Neural progenitor cell (in vitro differentiated cells): ENCODE measurements around the gene HOXC13. TPM values are rescaled to one million over a fixed set of nuclear protein-coding genes. Genes with fewer than 3 reads are reported as not detected.

ENCODE experiments used
- DNase-seq: peaks from one replicate; pipeline ENCODE4 v3.0.0-alpha.2; 2016; ENCODE audit warnings: low spot score
- H2AFZ ChIP-seq: fragments of 200-600 bp; sonication (generic); replicated peaks from 2 replicates; pipeline ENCODE4 v1.6.1; 2016; ENCODE audit warnings: antibody characterized with exemption
- H3F3A ChIP-seq: fragments of 200-600 bp; sonication (generic); 2 replicates; pipeline ENCODE4 v1.6.1; 2016; ENCODE audit warnings: antibody characterized with exemption, low read depth
- H3K27ac ChIP-seq: fragments of 200-600 bp; sonication (generic); 2 replicates; pipeline ENCODE4 v1.5.1; 2016; ENCODE audit warnings: mild to moderate bottlenecking
- H3K27me3 ChIP-seq: fragments of 200-600 bp; sonication (generic); 2 replicates; pipeline ENCODE4 v1.6.1; 2016; ENCODE audit warnings: mild to moderate bottlenecking, moderate library complexity
- H3K36me3 ChIP-seq: fragments of 200-600 bp; sonication (generic); 2 replicates; pipeline ENCODE4 v1.5.1; 2016
- H3K4me1 ChIP-seq: fragments of 200-600 bp; sonication (generic); 2 replicates; pipeline ENCODE4 v1.6.1; 2016; ENCODE audit warnings: mixed run types
- H3K4me2 ChIP-seq: fragments of 200-600 bp; sonication (generic); 2 replicates; pipeline ENCODE4 v1.6.1; 2016
- H3K4me3 ChIP-seq: fragments of 200-600 bp; sonication (generic); 2 replicates; pipeline ENCODE4 v1.5.1; 2016
- H3K79me2 ChIP-seq: fragments of 200-600 bp; sonication (generic); 2 replicates; pipeline ENCODE4 v1.6.1; 2016; ENCODE audit warnings: low read depth
- H3K9ac ChIP-seq: fragments of 200-600 bp; sonication (generic); 2 replicates; pipeline ENCODE4 v1.6.1; 2016
- H3K9me3 ChIP-seq: fragments of 200-600 bp; sonication (generic); 2 replicates; pipeline ENCODE4 v1.5.1; 2016; ENCODE audit warnings: low read depth
- H4K20me1 ChIP-seq: fragments of 200-600 bp; sonication (generic); 2 replicates; pipeline ENCODE4 v1.6.1; 2016; ENCODE audit warnings: low read depth
- H3K27ac Mint-ChIP-seq: 3 replicates; pipeline ENCODE4 v1.8.0; 2021; ENCODE audit warnings: mixed read lengths
- H3K27me3 Mint-ChIP-seq: 2 replicates; pipeline ENCODE4 v1.8.0; 2022; ENCODE audit warnings: low read depth, mild to moderate bottlenecking, inconsistent platforms, moderate library complexity, mixed read lengths; ENCODE audit not compliant: insufficient read depth
- H3K36me3 Mint-ChIP-seq: 3 replicates; pipeline ENCODE4 v1.8.0; 2021; ENCODE audit warnings: mixed read lengths
- H3K4me1 Mint-ChIP-seq: 3 replicates; pipeline ENCODE4 v1.8.0; 2021; ENCODE audit warnings: mixed read lengths
- H3K4me3 Mint-ChIP-seq: 3 replicates; pipeline ENCODE4 v1.8.0; 2021; ENCODE audit warnings: mild to moderate bottlenecking, moderate library complexity, mixed read lengths
- H3K9me3 Mint-ChIP-seq: 3 replicates; pipeline ENCODE4 v1.8.0; 2020; ENCODE audit warnings: mixed read lengths
- EZH2 ChIP-seq: fragments of 200-600 bp; sonication (generic); IDR thresholded peaks from 2 replicates; pipeline ENCODE4 v1.6.1; 2017; ENCODE audit warnings: antibody characterized with exemption, mild to moderate bottlenecking, moderate library complexity
- EZH2phosphoT487 ChIP-seq: fragments of 200-600 bp; sonication (generic); IDR thresholded peaks from 2 replicates; pipeline ENCODE4 v1.6.1; 2017; ENCODE audit warnings: antibody characterized with exemption
- total RNA-seq: library from RNA; depleted of rRNA; stranded (reverse); fragments of >200 nt; gene quantifications from 2 replicates; pipeline ENCODE4 v1.2.3, GENCODE V29; 2015; ENCODE audit warnings: low replicate concordance
- TF ChIP-seq, protein P1 (sequence below): fragments of 200-600 bp; sonication (generic); IDR thresholded peaks from 2 replicates; pipeline ENCODE4 v1.5.1; 2017; ENCODE audit warnings: antibody characterized with exemption, mild to moderate bottlenecking

Gene HOXC13
- total RNA-seq, 1 donor from 2014 or later: not detected

DNA sequence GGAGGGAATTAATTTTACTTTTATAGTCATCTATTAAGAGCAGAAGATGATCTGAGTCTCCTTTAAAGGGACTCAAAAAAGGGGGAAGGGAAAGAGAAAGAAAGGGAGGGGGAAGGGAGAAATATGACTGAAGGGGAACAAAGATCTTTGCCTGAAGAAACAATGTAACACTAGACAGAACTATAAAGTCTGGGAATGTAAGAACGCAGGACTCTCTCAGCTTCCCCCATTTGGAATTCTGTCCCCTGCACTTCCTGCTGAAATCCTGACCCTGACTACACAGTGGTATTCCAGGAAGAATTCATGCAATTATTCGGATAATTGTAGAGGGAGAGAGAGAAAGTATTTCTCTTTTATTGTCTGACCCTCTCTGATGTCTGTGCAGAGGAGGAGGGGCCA is 25.7 kb downstream of the HOXC13 start:
- Histone ChIP-seq H4K20me1 (peaks cover 75% of the 10 kb centered on the region), H3K9ac (no peak overlapping the region), H3K4me2 (no peak overlapping the region), H3K36me3 (no peaks in the 10 kb centered on the region), H3K4me1 (no peaks in the 10 kb centered on the region), H3F3A (no peaks in the 10 kb centered on the region), H3K27me3 (peaks cover 100% of the 10 kb centered on the region), H3K9me3 (no peaks in the 10 kb centered on the region), H3K27ac (no peak overlapping the region), H2AFZ (no peak overlapping the region), H3K4me3 (no peak overlapping the region), H3K79me2 (no peaks in the 10 kb centered on the region)
- DNase-seq: no peak
- TF ChIP-seq EZH2phosphoT487 (peak; percentile 19), EZH2 (peak; percentile 54)
- TF ChIP-seq, protein P1, sequence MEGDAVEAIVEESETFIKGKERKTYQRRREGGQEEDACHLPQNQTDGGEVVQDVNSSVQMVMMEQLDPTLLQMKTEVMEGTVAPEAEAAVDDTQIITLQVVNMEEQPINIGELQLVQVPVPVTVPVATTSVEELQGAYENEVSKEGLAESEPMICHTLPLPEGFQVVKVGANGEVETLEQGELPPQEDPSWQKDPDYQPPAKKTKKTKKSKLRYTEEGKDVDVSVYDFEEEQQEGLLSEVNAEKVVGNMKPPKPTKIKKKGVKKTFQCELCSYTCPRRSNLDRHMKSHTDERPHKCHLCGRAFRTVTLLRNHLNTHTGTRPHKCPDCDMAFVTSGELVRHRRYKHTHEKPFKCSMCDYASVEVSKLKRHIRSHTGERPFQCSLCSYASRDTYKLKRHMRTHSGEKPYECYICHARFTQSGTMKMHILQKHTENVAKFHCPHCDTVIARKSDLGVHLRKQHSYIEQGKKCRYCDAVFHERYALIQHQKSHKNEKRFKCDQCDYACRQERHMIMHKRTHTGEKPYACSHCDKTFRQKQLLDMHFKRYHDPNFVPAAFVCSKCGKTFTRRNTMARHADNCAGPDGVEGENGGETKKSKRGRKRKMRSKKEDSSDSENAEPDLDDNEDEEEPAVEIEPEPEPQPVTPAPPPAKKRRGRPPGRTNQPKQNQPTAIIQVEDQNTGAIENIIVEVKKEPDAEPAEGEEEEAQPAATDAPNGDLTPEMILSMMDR: no peak
- H3K27ac Mint-ChIP-seq: no peak overlapping the region
- H3K36me3 Mint-ChIP-seq: peaks cover 2% of the 10 kb centered on the region
- no peak overlapping the region for H3K4me3 Mint-ChIP-seq
- H3K9me3 Mint-ChIP-seq: peaks cover 13% of the 10 kb centered on the region
- H3K27me3 Mint-ChIP-seq: peaks cover 94% of the 10 kb centered on the region
- H3K4me1 Mint-ChIP-seq: no peaks in the 10 kb centered on the region

DNA sequence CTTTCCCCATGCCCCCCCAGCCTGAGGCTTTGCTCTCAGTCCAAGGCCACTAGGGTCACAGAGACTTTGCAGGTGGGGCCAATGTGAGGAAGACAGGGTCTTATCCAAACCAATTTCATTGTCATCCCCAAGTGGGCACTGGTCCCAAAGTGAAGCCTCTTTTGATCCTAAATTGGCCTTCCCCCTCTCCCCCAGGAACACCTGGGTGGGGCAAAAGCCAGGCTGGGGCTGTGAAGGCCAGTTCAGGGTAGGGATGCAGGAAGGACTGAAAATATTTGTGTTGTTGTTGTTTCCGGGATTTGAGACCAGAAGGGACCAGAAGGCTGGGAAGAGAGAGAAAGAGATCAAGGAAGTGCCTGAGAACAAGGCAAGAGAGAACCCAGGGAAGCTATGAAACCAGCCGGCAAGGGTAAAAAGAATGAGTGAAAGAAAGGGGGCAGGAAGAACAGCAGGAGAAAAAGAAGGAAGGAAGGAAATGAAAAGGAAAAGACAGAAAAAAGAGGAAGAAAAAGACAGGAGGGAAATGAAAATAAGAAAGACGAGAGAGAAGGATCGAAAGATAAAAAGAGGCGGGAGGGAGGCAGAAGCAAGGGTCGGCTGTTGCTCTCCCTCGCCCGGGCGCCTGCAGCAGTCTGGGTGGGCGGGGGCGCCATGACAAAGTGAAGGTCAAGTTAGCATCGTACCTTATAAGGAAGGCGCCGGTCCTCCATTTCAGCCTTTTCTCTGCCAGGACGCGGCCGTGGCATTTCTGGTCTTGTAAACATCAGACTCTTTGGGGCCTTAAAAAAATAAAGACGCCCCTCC is 26.9 kb downstream of the HOXC13 start:
- no peak overlapping the region for H3K27ac ChIP-seq
- TF ChIP-seq, protein P1: no peak
- TF ChIP-seq EZH2phosphoT487: no peak
- TF ChIP-seq EZH2: no peak
- H3K36me3 Mint-ChIP-seq: peaks cover 2% of the 10 kb centered on the region
- H4K20me1 ChIP-seq: peaks cover 77% of the 10 kb centered on the region
- H3K4me2 ChIP-seq: no peak overlapping the region
- H3K9ac ChIP-seq: no peak overlapping the region
- no peaks in the 10 kb centered on the region for H3K9me3 ChIP-seq
- no peak overlapping the region for H2AFZ ChIP-seq
- no peaks in the 10 kb centered on the region for H3K36me3 ChIP-seq
- no peaks in the 10 kb centered on the region for H3K4me1 Mint-ChIP-seq
- H3K27me3 Mint-ChIP-seq: peaks cover 94% of the 10 kb centered on the region
- no peaks in the 10 kb centered on the region for H3K79me2 ChIP-seq
- H3K4me3 ChIP-seq: no peak overlapping the region
- no peak overlapping the region for H3K4me3 Mint-ChIP-seq
- H3K4me1 ChIP-seq: no peaks in the 10 kb centered on the region
- no peak for DNase-seq
- peaks cover 100% of the 10 kb centered on the region for H3K27me3 ChIP-seq
- no peak overlapping the region for H3K27ac Mint-ChIP-seq
- no peaks in the 10 kb centered on the region for H3F3A ChIP-seq
- H3K9me3 Mint-ChIP-seq: peaks cover 9% of the 10 kb centered on the region

DNA sequence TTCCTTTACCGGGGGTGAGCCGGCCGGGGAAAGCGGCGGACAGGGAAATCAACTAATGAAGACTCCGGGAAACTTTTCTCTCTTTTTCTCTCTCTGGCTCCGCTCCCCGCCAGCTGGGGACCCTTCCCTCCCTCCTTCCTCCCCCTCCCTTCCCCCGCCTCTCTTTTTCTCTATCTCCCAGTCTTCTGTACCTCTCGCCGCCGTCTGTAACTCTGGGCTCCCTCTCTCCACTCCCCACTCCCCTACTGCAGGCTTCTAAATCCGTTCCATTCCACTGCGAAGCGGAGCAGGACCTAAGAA is 27.4 kb downstream of the HOXC13 start:
- H3K27ac ChIP-seq: no peak overlapping the region
- H3K27me3 ChIP-seq: peaks cover 100% of the 10 kb centered on the region
- no peak overlapping the region for H3K4me2 ChIP-seq
- no peaks in the 10 kb centered on the region for H3F3A ChIP-seq
- no peak overlapping the region for H3K27ac Mint-ChIP-seq
- no peak overlapping the region for H3K9ac ChIP-seq
- H3K4me3 Mint-ChIP-seq: no peak overlapping the region
- no peak overlapping the region for H3K4me3 ChIP-seq
- H3K27me3 Mint-ChIP-seq: peaks cover 95% of the 10 kb centered on the region
- H3K36me3 ChIP-seq: no peaks in the 10 kb centered on the region
- no peaks in the 10 kb centered on the region for H3K9me3 ChIP-seq
- no peaks in the 10 kb centered on the region for H3K4me1 Mint-ChIP-seq
- H2AFZ ChIP-seq: no peak overlapping the region
- TF ChIP-seq EZH2: no peak
- no peak for TF ChIP-seq EZH2phosphoT487
- TF ChIP-seq, protein P1: no peak
- H3K79me2 ChIP-seq: no peaks in the 10 kb centered on the region
- peaks cover 82% of the 10 kb centered on the region for H4K20me1 ChIP-seq
- DNase-seq: no peak
- peaks cover 9% of the 10 kb centered on the region for H3K9me3 Mint-ChIP-seq
- H3K4me1 ChIP-seq: no peaks in the 10 kb centered on the region
- H3K36me3 Mint-ChIP-seq: peaks cover 2% of the 10 kb centered on the region
